Nucleus accumbens (tissue), 56 donors: Measurements from ENCODE around the gene TRMT61B.

ENCODE experiments used
- DNase-seq, 56 donors: peaks; one replicate each; lab custom pipeline; 2025; lab: John Stamatoyannopoulos, UW

TRMT61B gene

GRCh38 chr2:28870146-28870891, at the start of gene TRMT61B:
Gene TRMT61B (minus strand): TSS chr2:28870309. CDS start chr2:28870277, 32 bp downstream.
- peak; percentile 56 to 96 (median 92) for DNase-seq

- no peak for DNase-seq
Measured at GRCh38 chr2:28915939-28916338, 45.8 kb upstream of the TRMT61B start.

GRCh38 chr2:28909655-28910353, 39.7 kb upstream of the TRMT61B start:
- DNase-seq, result no peak

- DNase-seq, result no peak
Measured at GRCh38 chr2:28908172-28908571, 38.1 kb upstream of the TRMT61B start.

- DNase-seq, result no peak
Measured at GRCh38 chr2:28906821-28907220, 36.7 kb upstream of the TRMT61B start.

- DNase-seq, result no peak
Measured at GRCh38 chr2:28906376-28906775, 36.3 kb upstream of the TRMT61B start.

- DNase-seq, result no peak
Measured at GRCh38 chr2:28905533-28905932, 35.4 kb upstream of the TRMT61B start.

- DNase-seq, result no peak
Measured at GRCh38 chr2:28904802-28905457, 34.8 kb upstream of the TRMT61B start.

- DNase-seq, result no peak
Measured at GRCh38 chr2:28904295-28904694, 34.2 kb upstream of the TRMT61B start.

GRCh38 chr2:28902584-28902983, 32.5 kb upstream of the TRMT61B start:
- DNase-seq, result no peak

- DNase-seq, result no peak
Measured at GRCh38 chr2:28901841-28902240, 31.7 kb upstream of the TRMT61B start.

- DNase-seq, result no peak
Measured at GRCh38 chr2:28901202-28901601, 31.1 kb upstream of the TRMT61B start.

GRCh38 chr2:28898048-28898447, 27.9 kb upstream of the TRMT61B start:
- no peak for DNase-seq

GRCh38 chr2:28896906-28897305, 26.8 kb upstream of the TRMT61B start:
- DNase-seq, result no peak

- DNase-seq, result peak in 18 of 56 donors; percentile 3 to 49 (median 16)
Measured at GRCh38 chr2:28895189-28895893, 25.2 kb upstream of the TRMT61B start.

GRCh38 chr2:28894470-28895188, 24.5 kb upstream of the TRMT61B start, which contains the start of gene WDR43:
Gene WDR43 (plus strand): TSS chr2:28894667. CDS start chr2:28894699, 32 bp downstream.
- DNase-seq, result peak; percentile 65 to 99 (median 94)

- no peak for DNase-seq
Measured at GRCh38 chr2:28893488-28893887, 23.4 kb upstream of the TRMT61B start.

GRCh38 chr2:28880193-28880592, 10.1 kb upstream of the TRMT61B start:
- no peak for DNase-seq

- DNase-seq, result no peak
Measured at GRCh38 chr2:28871620-28872019, 1.5 kb upstream of the TRMT61B start.
